Keratinocyte (primary cell): Measurements from ENCODE around the gene PCK2. TPM values are rescaled to one million over a fixed set of nuclear protein-coding genes. Genes with fewer than 3 reads are reported as not detected.

ENCODE experiments used
- DNase-seq: peaks from one replicate; pipeline ENCODE4 v3.0.0-alpha.2; 2011; ENCODE audit warnings: low read depth, missing footprints, low spot score
- FAIRE-seq: peaks from 2 replicates; lab custom pipeline; 2011; peaks lifted over from hg19 to GRCh38; lab: Jason Lieb, UNC
- H2AFZ ChIP-seq: 2 replicates; pipeline ENCODE4 v1.6.0; 2012; ENCODE audit warnings: low read length, control low read depth, inconsistent platforms; ENCODE audit not compliant: control insufficient read depth
- H3K27ac ChIP-seq: 2 replicates; pipeline ENCODE4 v1.5.1; 2011; ENCODE audit warnings: low read length; ENCODE audit not compliant: control insufficient read depth, insufficient read depth
- H3K27me3 ChIP-seq: 3 replicates; pipeline ENCODE4 v1.6.0; 2011; ENCODE audit warnings: low read length; ENCODE audit not compliant: control insufficient read depth, insufficient read depth; ENCODE audit errors: extremely low read depth
- H3K36me3 ChIP-seq, 2 experiments: 2 replicates in 1 of 2; 3 replicates in 1 of 2; pipeline ENCODE4 v1.5.1; 2011; ENCODE audit warnings: low read length in 2 of 2, mild to moderate bottlenecking in 1 of 2; ENCODE audit not compliant: control insufficient read depth in 2 of 2, insufficient read depth in 2 of 2; ENCODE audit errors: extremely low read depth in 1 of 2
- H3K4me1 ChIP-seq: 3 replicates; pipeline ENCODE4 v1.5.1; 2011; ENCODE audit warnings: low read length; ENCODE audit not compliant: control insufficient read depth, insufficient read depth; ENCODE audit errors: extremely low read depth
- H3K4me2 ChIP-seq: 3 replicates; pipeline ENCODE4 v1.6.0; 2011; ENCODE audit warnings: low read depth, low read length; ENCODE audit not compliant: control insufficient read depth, insufficient read depth; ENCODE audit errors: extremely low read depth
- H3K4me3 ChIP-seq, 3 experiments: fragments of 200-600 bp in 1 of 3; sonication (generic) in 1 of 3; 2 replicates in 2 of 3; 3 replicates in 1 of 3; pipeline ENCODE4 v1.5.1; 2011 to 2016; ENCODE audit warnings: low read length in 3 of 3, mild to moderate bottlenecking in 3 of 3, control low read depth in 2 of 3, inconsistent platforms in 1 of 3, low read depth in 1 of 3, mixed read lengths in 1 of 3, mixed run types in 1 of 3, moderate library complexity in 1 of 3; ENCODE audit not compliant: control insufficient read depth in 2 of 3, insufficient read depth in 2 of 3; ENCODE audit errors: extremely low read depth in 1 of 3
- H3K79me2 ChIP-seq: 2 replicates; pipeline ENCODE4 v1.6.0; 2012; ENCODE audit warnings: low read length; ENCODE audit not compliant: control insufficient read depth, insufficient read depth
- H3K9ac ChIP-seq: 3 replicates; pipeline ENCODE4 v1.6.0; 2011; ENCODE audit warnings: low read length; ENCODE audit not compliant: control insufficient read depth, insufficient read depth; ENCODE audit errors: extremely low read depth
- H3K9me1 ChIP-seq: 3 replicates; pipeline ENCODE4 v1.6.0; 2011; ENCODE audit warnings: low read length; ENCODE audit not compliant: control insufficient read depth, insufficient read depth; ENCODE audit errors: extremely low read depth
- H3K9me3 ChIP-seq: 2 replicates; pipeline ENCODE4 v1.5.1; 2012; ENCODE audit warnings: low read depth, low read length; ENCODE audit not compliant: control insufficient read depth
- H4K20me1 ChIP-seq: 3 replicates; pipeline ENCODE4 v1.6.0; 2011; ENCODE audit warnings: low read length; ENCODE audit not compliant: control insufficient read depth, insufficient read depth; ENCODE audit errors: extremely low read depth
- CTCF ChIP-seq, 3 experiments: IDR thresholded peaks in 1 of 3; conservative IDR thresholded peaks in 1 of 3; optimal IDR thresholded peaks in 1 of 3; 2 replicates in 2 of 3; 3 replicates in 1 of 3; pipeline versions ENCODE3 to v1.5.1; 2011; ENCODE audit warnings: low read length in 3 of 3, mild to moderate bottlenecking in 3 of 3, moderate library complexity in 2 of 3, control low read depth in 1 of 3, inconsistent platforms in 1 of 3; ENCODE audit not compliant: insufficient read depth in 2 of 3; ENCODE audit errors: extremely low read depth in 1 of 3
- EZH2 ChIP-seq: IDR thresholded peaks from one replicate; pipeline ENCODE4 v1.6.1; 2012; ENCODE audit warnings: inconsistent platforms, mild to moderate bottlenecking, low read length, moderate library complexity
- dilution Hi-C: fragments of 300-500 bp; cut with MboI; formaldehyde crosslinking; loops from one replicate; pipeline ENCODE4 v1.7.0; 2020; ENCODE audit warnings: low sequenced_read_pairs; ENCODE audit not compliant: extremely low pct_ligation_motif_present
- polyA plus RNA-seq, 5 experiments: library from polyadenylated mRNA; depleted of rRNA in 3 of 5; stranded (reverse) in 3 of 5; stranded (forward) in 1 of 5; unstranded in 1 of 5; fragments of >200 nt; gene quantifications; 1 replicate in 1 of 5; 2 replicates in 3 of 5; 3 replicates in 1 of 5; pipeline versions ENCODE4 v1.2.1 to v1.2.3, GENCODE V29; 2011 to 2012; ENCODE audit warnings: missing spikeins in 2 of 5, low read depth in 1 of 5, low replicate concordance in 1 of 5

The PCK2 gene
- polyA plus RNA-seq, 1 donor (not counting 4 experiments of a cell fraction or from before 2014, with no cell fraction given): 16.6 TPM

- H3K4me3 ChIP-seq: no peak overlapping the region
- dilution Hi-C loops: no loop called here
- FAIRE-seq: no peak
- H3K36me3 ChIP-seq: no peaks in the 10 kb centered on the region
- H3K79me2 ChIP-seq: no peaks in the 10 kb centered on the region
- H3K9ac ChIP-seq: no peak overlapping the region
- H3K9me3 ChIP-seq: no peaks in the 10 kb centered on the region
- H3K4me2 ChIP-seq: no peak overlapping the region
- H3K9me1 ChIP-seq: no peaks in the 10 kb centered on the region
- H3K27ac ChIP-seq: no peak overlapping the region
- DNase-seq: no peak
- no peak for TF ChIP-seq EZH2
- TF ChIP-seq CTCF (optimal IDR thresholded peaks at IDR 0.05 in 1 of 3, IDR thresholded peaks at IDR 0.05 in 1 of 3, conservative IDR thresholded peaks at IDR 0.05 in 1 of 3; ENCODE audit: extremely low read depth in 1 of 3, insufficient read depth in 2 of 3, low read length in 3 of 3): no peak
- no peaks in the 10 kb centered on the region for H4K20me1 ChIP-seq
- H3K4me1 ChIP-seq: no peaks in the 10 kb centered on the region
- no peak overlapping the region for H2AFZ ChIP-seq
- H3K27me3 ChIP-seq: peaks cover 6% of the 10 kb centered on the region
Observed at GRCh38 chr14:24066496-24067132, 27.5 kb upstream of the PCK2 start.

- dilution Hi-C loops: no loop called here
- DNase-seq: no peak
- H3K79me2 ChIP-seq: no peaks in the 10 kb centered on the region
- no peaks in the 10 kb centered on the region for H3K9me3 ChIP-seq
- no peak for TF ChIP-seq EZH2
- TF ChIP-seq CTCF (optimal IDR thresholded peaks at IDR 0.05 in 1 of 3, IDR thresholded peaks at IDR 0.05 in 1 of 3, conservative IDR thresholded peaks at IDR 0.05 in 1 of 3; ENCODE audit: extremely low read depth in 1 of 3, insufficient read depth in 2 of 3, low read length in 3 of 3): no peak
- H3K4me3 ChIP-seq: no peak overlapping the region
- H3K27me3 ChIP-seq: peaks cover 14% of the 10 kb centered on the region
- no peaks in the 10 kb centered on the region for H3K4me1 ChIP-seq
- H2AFZ ChIP-seq: no peak overlapping the region
- H3K4me2 ChIP-seq: no peak overlapping the region
- H3K9me1 ChIP-seq: no peaks in the 10 kb centered on the region
- FAIRE-seq: no peak
- no peaks in the 10 kb centered on the region for H3K36me3 ChIP-seq
- no peak overlapping the region for H3K9ac ChIP-seq
- no peaks in the 10 kb centered on the region for H4K20me1 ChIP-seq
- H3K27ac ChIP-seq: no peak overlapping the region
Observed at GRCh38 chr14:24067133-24068082, 26.7 kb upstream of the PCK2 start.
